SK-N-MC (cell line): Measurements from ENCODE around the gene TASP1.
"Not testable (repeated sequence)": the region's sequence is repeated elsewhere in the genome, so short reads cannot be mapped to it uniquely, and the experiment has no call there.

Experiments
- DNase-seq: peaks from one replicate; pipeline ENCODE4 v3.0.0-alpha.2; 2011; ENCODE audit warnings: low read depth, low spot score
- H3K27ac ChIP-seq: fragments of 200-600 bp; sonication (generic); 2 replicates; pipeline ENCODE4 v1.5.1; 2016; ENCODE audit warnings: mixed run types
- H3K36me3 ChIP-seq: fragments of 200-600 bp; sonication (generic); 2 replicates; pipeline ENCODE4 v1.6.1; 2017; ENCODE audit warnings: antibody characterized with exemption, low read length, mixed read lengths; ENCODE audit not compliant: insufficient read depth
- H3K4me3 ChIP-seq: fragments of 200-600 bp; sonication (generic); 2 replicates; pipeline ENCODE4 v1.5.1; 2016
- H3K9ac ChIP-seq: fragments of 200-600 bp; sonication (generic); 2 replicates; pipeline ENCODE4 v1.8.0; 2017; ENCODE audit warnings: mixed run types, mixed read lengths; ENCODE audit not compliant: insufficient read length
- H3K9me3 ChIP-seq: fragments of 200-600 bp; sonication (generic); 2 replicates; pipeline ENCODE4 v1.6.1; 2017; ENCODE audit warnings: low read depth, mild to moderate bottlenecking, antibody characterized with exemption, low read length, moderate library complexity, mixed read lengths
- EZH2 ChIP-seq: fragments of 200-600 bp; sonication (generic); IDR thresholded peaks from one replicate; pipeline ENCODE4 v1.6.1; 2017; ENCODE audit warnings: antibody characterized with exemption
- FOXP2 ChIP-seq: optimal IDR thresholded peaks from 2 replicates; pipeline ENCODE3; 2011; ENCODE audit warnings: mild to moderate bottlenecking, moderate library complexity; ENCODE audit not compliant: insufficient read depth; ENCODE audit errors: extremely low read length, control extremely low read depth
- POLR2AphosphoS5 ChIP-seq: IDR thresholded peaks from 2 replicates; pipeline ENCODE4 v1.6.1; 2012; ENCODE audit warnings: mild to moderate bottlenecking, low read depth, low read length, borderline replicate concordance

Gene TASP1

DNA sequence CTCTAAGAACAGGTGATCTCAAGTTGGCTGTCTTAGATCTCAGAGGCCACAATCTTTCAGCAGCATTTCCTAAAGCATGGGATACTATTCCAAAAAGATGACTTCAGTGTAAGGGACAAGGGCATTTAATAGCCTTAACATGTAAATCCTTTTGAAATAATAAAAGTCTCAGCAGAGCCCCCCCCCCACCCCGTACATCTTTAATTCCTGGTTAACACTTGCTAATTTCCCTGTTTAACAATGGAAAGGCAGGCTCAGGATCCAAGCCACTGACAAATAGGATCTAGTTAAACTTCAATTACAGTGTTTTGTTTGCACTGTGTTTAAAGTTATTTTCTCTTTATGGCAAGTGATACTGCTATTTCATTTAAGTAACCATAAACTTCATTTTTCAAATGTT is 12.0 kb downstream of the TASP1 start:
- Histone ChIP-seq H3K36me3 (peaks cover 3% of the 10 kb centered on the region; the same call in 1 of the 2 replicates), H3K9ac (no peak overlapping the region), H3K4me3 (no peak overlapping the region), H3K9me3 (no peaks in the 10 kb centered on the region), H3K27ac (no peak overlapping the region)
- no peak for DNase-seq
- TF ChIP-seq POLR2AphosphoS5 (no peak), EZH2 (no peak), FOXP2 (no peak)

DNA sequence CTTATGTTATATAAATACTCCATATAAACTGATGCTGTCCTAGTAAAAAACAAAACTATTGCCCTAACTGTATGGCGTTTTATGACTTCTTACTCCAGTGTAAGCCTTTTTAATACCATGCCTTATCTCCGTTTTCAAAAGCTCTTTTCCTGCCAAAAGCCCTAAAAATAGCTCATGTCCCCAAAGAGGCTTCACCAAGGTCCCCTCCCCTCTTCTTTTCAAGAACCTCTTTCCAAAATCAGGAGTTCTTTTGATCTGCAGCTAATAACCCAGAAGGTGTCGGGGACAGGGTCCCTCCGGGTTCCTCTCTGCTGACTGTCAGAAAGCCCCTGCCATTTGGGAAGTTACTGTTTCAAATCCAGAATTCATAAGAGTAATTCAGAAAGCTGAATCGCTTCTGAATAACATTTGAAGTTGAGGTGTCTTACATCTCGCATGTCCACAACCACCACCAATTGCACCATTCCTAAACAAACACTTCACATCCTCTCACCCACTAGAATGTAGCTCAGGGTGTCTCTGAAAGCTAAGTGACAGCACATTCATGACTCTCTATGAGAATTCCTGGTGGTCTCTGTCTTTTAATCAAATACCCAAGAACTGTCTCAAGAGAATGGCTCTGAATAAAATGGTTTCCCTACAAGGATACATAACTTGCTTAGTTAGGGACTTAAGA is 13.3 kb downstream of the TASP1 start:
- H3K9ac ChIP-seq: no peak overlapping the region
- no peaks in the 10 kb centered on the region for H3K9me3 ChIP-seq
- no peak for TF ChIP-seq FOXP2
- TF ChIP-seq EZH2: no peak
- TF ChIP-seq POLR2AphosphoS5: no peak
- H3K4me3 ChIP-seq: no peak overlapping the region
- no peak for DNase-seq
- peaks cover 3% of the 10 kb centered on the region; the same call in 1 of the 2 replicates for H3K36me3 ChIP-seq
- no peak overlapping the region for H3K27ac ChIP-seq

DNA sequence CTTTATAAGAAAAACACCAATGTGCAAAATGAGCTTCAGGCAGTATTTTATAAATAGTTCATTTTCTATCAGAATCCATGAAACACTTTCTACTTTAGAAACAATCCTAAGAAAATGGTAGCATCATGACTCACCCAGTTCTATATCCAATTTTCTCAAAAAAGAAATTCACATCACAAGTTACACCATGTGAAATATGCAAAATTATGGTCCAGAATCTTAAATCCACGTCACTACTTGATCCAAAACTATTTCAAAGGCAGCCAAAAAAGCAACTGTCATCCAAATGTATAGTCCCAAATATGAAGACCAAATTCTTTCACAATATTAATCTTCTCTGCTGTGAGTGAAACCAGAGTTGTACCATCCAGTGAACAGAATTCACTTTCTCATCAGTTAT is 19.3 kb downstream of the TASP1 start:
- H3K9ac ChIP-seq, H3K9me3 ChIP-seq, H3K27ac ChIP-seq, DNase-seq, H3K4me3 ChIP-seq, H3K36me3 ChIP-seq: not testable (repeated sequence)

DNA sequence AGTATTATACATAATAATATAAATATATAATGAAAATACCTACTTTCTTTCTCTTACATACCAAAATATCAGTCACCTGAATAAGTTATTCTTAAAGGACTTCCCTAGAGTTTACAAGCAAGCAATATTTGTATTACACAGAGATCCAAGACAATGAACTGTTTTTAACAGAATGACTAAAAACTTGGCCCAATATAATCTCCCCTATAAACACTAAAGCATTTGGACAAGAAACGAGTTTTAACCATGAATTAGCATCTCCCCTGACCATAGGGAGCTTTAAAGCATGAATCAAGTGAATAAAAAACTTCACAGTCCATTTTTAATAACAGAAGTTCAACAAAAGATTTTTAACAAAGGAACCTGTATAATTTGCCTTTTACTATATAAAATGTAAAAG is 20.3 kb downstream of the TASP1 start:
- not testable (repeated sequence) for H3K9ac ChIP-seq, DNase-seq, H3K4me3 ChIP-seq, H3K27ac ChIP-seq, H3K36me3 ChIP-seq, H3K9me3 ChIP-seq

DNA sequence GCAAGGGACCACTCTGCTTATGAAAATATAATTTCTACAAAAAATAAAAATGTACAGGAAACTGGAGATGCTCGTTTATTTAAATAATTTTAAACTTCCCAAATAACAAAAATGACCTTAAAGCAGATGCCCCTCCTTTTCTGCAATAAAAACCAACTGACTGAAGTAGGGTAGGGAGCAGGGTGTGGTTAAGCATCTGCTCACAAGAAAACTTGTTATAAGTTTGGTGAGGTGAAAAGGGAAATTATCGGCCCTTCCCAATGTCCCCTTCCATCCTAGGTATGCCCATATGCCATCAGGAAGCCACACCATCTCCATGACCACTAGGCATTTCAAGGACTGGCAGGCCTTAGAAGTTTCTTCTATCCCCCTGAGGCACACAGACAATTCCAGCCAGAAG is 21.1 kb downstream of the TASP1 start:
- H3K9me3 ChIP-seq, H3K27ac ChIP-seq, H3K9ac ChIP-seq, DNase-seq, H3K4me3 ChIP-seq, H3K36me3 ChIP-seq: not testable (repeated sequence)

DNA sequence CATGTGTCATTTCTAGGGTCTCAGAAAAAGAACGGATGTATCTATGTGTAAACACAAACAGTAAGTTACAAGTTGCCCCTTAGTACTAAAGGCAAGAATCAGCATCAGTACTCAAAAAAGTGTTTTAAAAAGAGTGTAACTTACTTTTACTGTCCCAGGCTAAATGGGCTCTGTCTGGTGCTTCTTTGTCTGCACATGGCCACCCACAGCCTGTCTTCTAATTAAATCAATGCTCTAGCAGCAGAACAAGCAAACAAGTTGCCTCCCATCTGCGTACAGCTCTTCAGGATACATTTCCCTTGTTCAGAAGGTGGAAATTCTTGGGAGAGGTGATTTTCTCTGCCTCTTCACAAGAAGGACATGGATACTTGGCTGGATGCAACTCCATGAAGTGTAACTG is 22.0 kb downstream of the TASP1 start:
- not testable (repeated sequence) for H3K4me3 ChIP-seq, H3K27ac ChIP-seq, H3K9me3 ChIP-seq, H3K9ac ChIP-seq, H3K36me3 ChIP-seq, DNase-seq

DNA sequence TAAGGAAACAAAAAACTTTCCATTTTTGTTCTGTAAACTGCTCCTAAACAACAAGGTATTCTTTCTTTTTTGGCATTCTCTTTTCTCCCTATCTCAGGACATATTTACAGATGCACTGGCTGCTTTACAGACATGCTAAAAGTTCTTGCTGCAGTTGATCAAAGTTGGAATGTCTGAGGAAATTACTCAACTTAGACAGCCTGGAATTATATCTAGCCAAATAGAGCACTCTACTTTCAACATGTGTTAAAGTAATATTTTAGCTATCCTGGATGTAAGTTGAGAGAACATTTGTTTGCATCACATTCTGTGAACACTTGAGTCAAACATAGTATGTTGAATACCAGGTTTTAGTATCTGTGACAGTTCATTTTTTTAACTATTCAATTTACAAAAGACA is 24.8 kb downstream of the TASP1 start:
- no peak overlapping the region for H3K9ac ChIP-seq
- no peaks in the 10 kb centered on the region for H3K9me3 ChIP-seq
- TF ChIP-seq FOXP2: no peak
- no peak for TF ChIP-seq POLR2AphosphoS5
- no peak for TF ChIP-seq EZH2
- H3K36me3 ChIP-seq: no peaks in the 10 kb centered on the region
- no peak overlapping the region for H3K4me3 ChIP-seq
- no peak overlapping the region for H3K27ac ChIP-seq
- DNase-seq: no peak

DNA sequence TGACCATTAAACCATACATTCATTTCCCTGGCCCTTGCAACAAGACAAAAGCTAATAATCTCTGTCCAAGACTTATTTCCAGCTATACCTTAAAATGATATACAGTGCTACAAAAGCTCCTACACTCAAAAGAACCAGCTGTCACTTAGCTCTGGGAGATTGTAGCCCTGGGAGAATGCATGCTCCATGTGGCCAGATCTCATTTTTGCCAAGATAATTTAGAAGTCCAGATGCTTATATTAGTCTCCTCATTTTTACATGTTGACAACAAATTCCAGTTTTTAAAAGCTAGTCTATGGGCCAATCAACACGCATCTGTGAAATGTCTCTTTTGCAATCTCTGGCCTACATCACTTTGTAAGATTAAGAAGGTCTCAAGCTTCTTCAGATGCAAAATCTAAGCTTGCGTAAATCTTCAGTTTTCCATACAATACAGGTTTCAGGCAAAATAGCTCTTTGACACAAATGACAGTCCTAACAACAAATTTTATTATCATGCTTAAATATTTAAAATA is 27.1 kb downstream of the TASP1 start:
- no peak overlapping the region for H3K4me3 ChIP-seq
- no peaks in the 10 kb centered on the region for H3K9me3 ChIP-seq
- no peak for DNase-seq
- H3K9ac ChIP-seq: no peak overlapping the region
- no peak overlapping the region for H3K27ac ChIP-seq
- H3K36me3 ChIP-seq: no peaks in the 10 kb centered on the region
- no peak for TF ChIP-seq POLR2AphosphoS5
- no peak for TF ChIP-seq FOXP2
- TF ChIP-seq EZH2: no peak

DNA sequence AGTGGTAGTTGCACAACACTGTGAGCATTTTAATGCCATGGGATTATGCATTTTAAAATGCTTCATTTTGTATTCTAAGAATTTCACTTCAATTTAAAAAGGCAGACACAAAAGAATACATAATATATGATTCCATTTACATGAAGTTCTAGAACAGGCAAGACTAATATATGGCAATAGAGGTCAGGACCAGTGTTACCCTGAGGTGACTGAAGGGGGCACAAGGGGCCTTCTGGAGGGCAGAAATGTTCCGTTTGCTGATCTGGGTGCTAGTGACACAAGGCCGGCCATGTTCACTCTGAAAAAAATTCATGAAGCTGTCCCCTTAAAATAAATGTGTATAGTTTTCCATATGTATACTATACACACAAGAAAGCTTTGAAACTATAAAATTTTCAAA is 28.5 kb downstream of the TASP1 start:
- DNase-seq: no peak

DNA sequence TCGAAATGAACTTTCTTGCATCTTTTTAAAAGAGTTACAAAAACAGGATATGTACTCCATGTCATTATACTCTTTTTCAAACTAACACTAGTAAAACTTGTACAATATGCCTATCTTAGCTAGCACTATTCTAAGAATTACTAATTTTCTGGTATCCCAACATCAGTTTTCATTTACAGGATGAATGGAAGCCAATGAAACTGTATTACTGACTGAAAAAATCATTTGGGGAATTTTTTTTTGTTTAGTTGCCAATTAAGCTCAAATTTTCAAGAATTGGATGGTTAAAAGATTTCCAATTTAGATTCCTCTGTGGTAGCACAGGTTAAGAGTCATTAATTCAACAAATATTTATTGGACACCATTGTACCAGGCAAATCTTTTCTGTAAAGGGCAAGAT is 30.7 kb downstream of the TASP1 start:
- H3K9me3 ChIP-seq: no peaks in the 10 kb centered on the region
- H3K4me3 ChIP-seq: no peak overlapping the region
- H3K27ac ChIP-seq: no peak overlapping the region
- TF ChIP-seq POLR2AphosphoS5 (no peak), FOXP2 (no peak), EZH2 (no peak)
- no peak for DNase-seq
- no peak overlapping the region for H3K9ac ChIP-seq
- H3K36me3 ChIP-seq: no peaks in the 10 kb centered on the region

More for the DNA sequence above, 28.5 kb downstream of the TASP1 start:
- no peak overlapping the region for H3K9ac ChIP-seq
- H3K27ac ChIP-seq: no peak overlapping the region
- TF ChIP-seq FOXP2 (no peak), POLR2AphosphoS5 (no peak), EZH2 (no peak)
- no peaks in the 10 kb centered on the region for H3K9me3 ChIP-seq
- no peaks in the 10 kb centered on the region for H3K36me3 ChIP-seq
- H3K4me3 ChIP-seq: no peak overlapping the region

DNA sequence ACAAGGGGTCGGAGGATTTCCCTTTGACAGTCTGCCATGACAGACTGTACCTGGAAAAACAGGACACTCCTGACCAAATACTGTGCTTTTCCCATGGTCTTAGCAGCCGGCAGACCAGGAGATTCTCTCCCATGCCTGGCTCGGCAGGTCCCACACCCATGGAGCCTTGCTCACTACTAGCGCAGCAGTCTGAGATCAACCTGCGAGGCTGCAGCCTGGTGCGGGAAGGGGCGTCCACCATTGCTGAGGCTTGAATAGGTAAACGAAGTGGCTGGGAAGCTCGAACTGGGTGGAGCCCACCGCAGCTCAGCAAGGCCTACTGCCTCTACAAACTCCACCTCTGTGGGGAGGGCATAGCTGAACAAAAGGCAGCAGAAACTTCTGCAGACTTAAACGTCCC is 45.3 kb downstream of the TASP1 start:
- H3K4me3 ChIP-seq, H3K9ac ChIP-seq, H3K27ac ChIP-seq, DNase-seq, H3K9me3 ChIP-seq, H3K36me3 ChIP-seq: not testable (repeated sequence)
